GM12892 (cell line): ENCODE data around the gene FTH1.

Experiments used
- POLR2A ChIP-seq: IDR thresholded peaks from 2 replicates; pipeline ENCODE4 v1.6.1; 2011; ENCODE audit warnings: low read depth, low read length, control low read depth
- POLR2AphosphoS5 ChIP-seq: IDR thresholded peaks from 2 replicates; pipeline ENCODE4 v1.6.1; 2011; ENCODE audit warnings: low read depth, low read length, control low read depth
- TAF1 ChIP-seq: IDR thresholded peaks from 2 replicates; pipeline ENCODE4 v1.6.1; 2011; ENCODE audit warnings: low read depth, mild to moderate bottlenecking, control low read depth, low read length, borderline replicate concordance

DNA sequence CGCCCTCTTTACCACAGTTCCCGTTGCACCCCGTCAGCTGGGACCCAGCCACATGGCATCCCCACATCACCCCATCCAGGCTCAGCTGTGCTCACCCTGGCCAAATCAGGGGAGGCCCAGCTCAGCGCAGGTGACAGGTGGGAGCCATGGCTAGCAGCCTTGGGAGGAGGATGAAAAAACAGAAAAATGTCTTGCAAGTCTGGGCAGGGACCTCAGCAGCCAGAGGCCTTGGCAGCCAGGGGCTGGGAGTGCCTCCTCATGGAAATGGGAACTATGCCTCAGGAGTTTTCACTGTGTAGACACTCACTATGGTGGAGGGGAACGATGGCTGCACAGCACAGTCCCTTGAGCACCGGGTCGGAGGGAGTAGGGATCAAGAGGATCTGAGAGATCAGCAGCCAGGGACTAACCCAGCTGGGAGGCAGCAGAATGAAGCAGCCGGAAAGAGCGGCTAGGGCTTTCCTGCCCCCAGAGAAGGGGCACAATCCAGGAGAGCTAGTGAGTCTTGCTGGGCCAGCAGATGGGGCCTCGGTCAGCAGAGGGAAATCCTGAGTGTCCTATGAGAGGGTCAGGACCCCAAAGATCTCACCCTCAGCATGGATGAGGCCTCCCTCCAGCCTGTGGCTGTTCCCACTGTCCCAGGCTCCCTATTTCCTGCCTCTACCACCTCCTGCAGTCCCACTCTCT lies 6.2 kb upstream of the FTH1 start:
- TF ChIP-seq POLR2A: no peak
- TF ChIP-seq POLR2AphosphoS5: no peak
- no peak for TF ChIP-seq TAF1
